ENCODE measurements around the gene GJD3. TPM values are rescaled to one million over a fixed set of nuclear protein-coding genes. Genes with fewer than 3 reads are reported as not detected.
"Not testable (repeated sequence)": the region's sequence is repeated elsewhere in the genome, so short reads cannot be mapped to it uniquely, and the experiment has no call there.

GJD3 gene, protein sequence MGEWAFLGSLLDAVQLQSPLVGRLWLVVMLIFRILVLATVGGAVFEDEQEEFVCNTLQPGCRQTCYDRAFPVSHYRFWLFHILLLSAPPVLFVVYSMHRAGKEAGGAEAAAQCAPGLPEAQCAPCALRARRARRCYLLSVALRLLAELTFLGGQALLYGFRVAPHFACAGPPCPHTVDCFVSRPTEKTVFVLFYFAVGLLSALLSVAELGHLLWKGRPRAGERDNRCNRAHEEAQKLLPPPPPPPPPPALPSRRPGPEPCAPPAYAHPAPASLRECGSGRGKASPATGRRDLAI
- 1 to 10 TPM in 1 of 4 donors, under 1 TPM in 1, not detected in 2; 0.32 to 1.1 TPM for polyA plus RNA-seq
- long read RNA-seq, donor 1: 0 reads
- long read RNA-seq, donor 2, partial matches to known transcripts: 0 of 1 reads
- long read RNA-seq, donor 2, other reads (novel, unspliced or antisense): 0 of 1 reads
- long read RNA-seq, donor 3: 0 reads
- long read RNA-seq, donor 4: 0 reads
- long read RNA-seq, donor 5: 0 reads
- long read RNA-seq, donor 6, partial matches to known transcripts: 0 of 1 reads
- long read RNA-seq, donor 6, other reads (novel, unspliced or antisense): 0 of 1 reads
- long read RNA-seq, donor 7, partial matches to known transcripts: 0 of 4 reads
- long read RNA-seq, donor 7, other reads (novel, unspliced or antisense): 0 of 4 reads
- long read RNA-seq, donor 8, partial matches to known transcripts: 0 of 2 reads
- long read RNA-seq, donor 8, other reads (novel, unspliced or antisense): 0 of 2 reads
- long read RNA-seq, donor 9: 0 reads
- long read RNA-seq, donor 10: 0 reads

GRCh38 chr17:40364121-40364861 lies at the start of gene GJD3:
Gene GJD3 (minus strand): TSS chr17:40364737. CDS start chr17:40363815, 922 bp downstream.
- Histone ChIP-seq H3K27ac (ENCODE audit: low read depth in 1 of 3, low read length in 2 of 3) (peak within 1 kb of the TSS in 1 of 3 donors; percentile 19), H3K36me3 (ENCODE audit: control insufficient read depth in 3 of 3, insufficient read depth in 2 of 3, low read depth in 1 of 3, low read length in 3 of 3) (no peaks in the 10 kb centered on the region), H3K4me3 (ENCODE audit: low read depth in 1 of 3, low read length in 3 of 3) (peak within 1 kb of the TSS in 2 of 3 donors; percentile 35 to 70), H3K9me3 (ENCODE audit: control insufficient read depth in 2 of 2, insufficient read depth in 1 of 2, low read depth in 1 of 2, low read length in 1 of 2) (no peaks in the 10 kb centered on the region), H3K4me1 (ENCODE audit: control insufficient read depth in 3 of 3, insufficient read depth in 2 of 3, low read depth in 1 of 3, low read length in 2 of 3) (peaks cover 0 to 14% (median 0%) of the 10 kb centered on the region in 3 donors), H3K27me3 (ENCODE audit: control insufficient read depth in 3 of 3, insufficient read depth in 3 of 3, low read length in 3 of 3) (peaks cover 0 to 40% (median 0%) of the 10 kb centered on the region in 3 donors)
- DNase-seq: peak in 1 of 2 donors; percentile 23
- no peak for FAIRE-seq
- 47 to 64% (median 51%) methylated on average over 22 of the region's 22 CpGs for WGBS, 3 donors

DNA sequence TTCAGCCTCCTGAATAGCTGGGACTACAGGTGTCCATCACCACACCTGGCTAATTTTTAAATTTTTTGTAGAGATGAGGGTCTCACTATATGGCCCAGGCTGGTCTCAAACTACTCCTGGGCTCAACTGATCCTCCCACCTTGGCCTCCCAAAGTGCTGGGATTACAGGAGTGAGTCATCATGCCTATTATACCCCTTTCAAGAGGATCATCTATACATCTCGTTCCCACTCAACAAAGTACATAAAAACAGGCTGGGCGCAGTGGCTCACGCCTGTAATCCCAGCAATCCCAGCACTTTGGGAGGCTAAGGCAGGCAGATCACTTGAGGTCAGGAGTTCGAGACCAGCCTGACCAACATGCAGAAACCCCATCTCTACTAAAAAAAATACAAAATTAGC lies 49.8 kb upstream of the GJD3 start:
- H3K4me3 ChIP-seq (ENCODE audit: low read depth in 1 of 3, low read length in 3 of 3); DNase-seq; H3K27me3 ChIP-seq (ENCODE audit: control insufficient read depth in 3 of 3, insufficient read depth in 3 of 3, low read length in 3 of 3); H3K36me3 ChIP-seq (ENCODE audit: control insufficient read depth in 3 of 3, insufficient read depth in 2 of 3, low read depth in 1 of 3, low read length in 3 of 3); H3K9me3 ChIP-seq (ENCODE audit: control insufficient read depth in 2 of 2, insufficient read depth in 1 of 2, low read depth in 1 of 2, low read length in 1 of 2); H3K4me1 ChIP-seq (ENCODE audit: control insufficient read depth in 3 of 3, insufficient read depth in 2 of 3, low read depth in 1 of 3, low read length in 2 of 3); H3K27ac ChIP-seq (ENCODE audit: low read depth in 1 of 3, low read length in 2 of 3); FAIRE-seq: not testable (repeated sequence)
- WGBS, 3 donors: 81 to 92% (median 89%) methylated on average over 4 of the region's 4 CpGs

DNA sequence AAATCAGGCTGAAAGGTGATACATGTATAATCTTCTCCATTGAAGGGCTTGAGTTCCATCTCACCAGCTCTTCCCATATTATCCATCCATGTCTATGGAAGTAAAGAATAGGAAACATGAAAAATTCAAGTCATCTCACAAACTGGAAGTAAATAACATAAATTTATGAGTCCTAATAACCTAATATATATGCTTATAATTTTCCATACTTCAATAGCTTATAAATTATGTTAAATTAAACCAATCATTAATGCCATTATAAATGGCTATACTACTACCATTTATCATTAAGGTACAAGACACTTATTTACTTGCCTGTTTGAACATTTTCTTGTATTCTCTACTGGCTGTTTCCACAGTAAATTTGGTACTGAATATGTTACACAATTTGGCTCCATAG lies 48.3 kb upstream of the GJD3 start:
- FAIRE-seq: no peak
- Histone ChIP-seq H3K4me1 (ENCODE audit: control insufficient read depth in 3 of 3, insufficient read depth in 2 of 3, low read depth in 1 of 3, low read length in 2 of 3) (peaks cover 0 to 5% (median 0%) of the 10 kb centered on the region in 3 donors), H3K27me3 (ENCODE audit: control insufficient read depth in 3 of 3, insufficient read depth in 3 of 3, low read length in 3 of 3) (no peaks in the 10 kb centered on the region), H3K4me3 (ENCODE audit: low read depth in 1 of 3, low read length in 3 of 3) (no peak overlapping the region), H3K27ac (ENCODE audit: low read depth in 1 of 3, low read length in 2 of 3) (no peak overlapping the region), H3K9me3 (ENCODE audit: control insufficient read depth in 2 of 2, insufficient read depth in 1 of 2, low read depth in 1 of 2, low read length in 1 of 2) (no peaks in the 10 kb centered on the region), H3K36me3 (ENCODE audit: control insufficient read depth in 3 of 3, insufficient read depth in 2 of 3, low read depth in 1 of 3, low read length in 3 of 3) (peaks cover 0 to 10% (median 2%) of the 10 kb centered on the region in 3 donors)
- DNase-seq: no peak

GRCh38 chr17:40411821-40412220 lies 47.3 kb upstream of the GJD3 start:
- no peak for DNase-seq
- Histone ChIP-seq H3K9me3 (ENCODE audit: control insufficient read depth in 2 of 2, insufficient read depth in 1 of 2, low read depth in 1 of 2, low read length in 1 of 2) (no peaks in the 10 kb centered on the region), H3K27ac (ENCODE audit: low read depth in 1 of 3, low read length in 2 of 3) (no peak overlapping the region), H3K27me3 (ENCODE audit: control insufficient read depth in 3 of 3, insufficient read depth in 3 of 3, low read length in 3 of 3) (no peaks in the 10 kb centered on the region), H3K36me3 (ENCODE audit: control insufficient read depth in 3 of 3, insufficient read depth in 2 of 3, low read depth in 1 of 3, low read length in 3 of 3) (peaks cover 0 to 10% (median 2%) of the 10 kb centered on the region in 3 donors), H3K4me1 (ENCODE audit: control insufficient read depth in 3 of 3, insufficient read depth in 2 of 3, low read depth in 1 of 3, low read length in 2 of 3) (peaks cover 0 to under 1% (median 0%) of the 10 kb centered on the region in 3 donors), H3K4me3 (ENCODE audit: low read depth in 1 of 3, low read length in 3 of 3) (no peak overlapping the region)
- FAIRE-seq: no peak
- WGBS, 3 donors: 97 to 99% (median 97%) methylated on average over 4 of the region's 4 CpGs

DNA sequence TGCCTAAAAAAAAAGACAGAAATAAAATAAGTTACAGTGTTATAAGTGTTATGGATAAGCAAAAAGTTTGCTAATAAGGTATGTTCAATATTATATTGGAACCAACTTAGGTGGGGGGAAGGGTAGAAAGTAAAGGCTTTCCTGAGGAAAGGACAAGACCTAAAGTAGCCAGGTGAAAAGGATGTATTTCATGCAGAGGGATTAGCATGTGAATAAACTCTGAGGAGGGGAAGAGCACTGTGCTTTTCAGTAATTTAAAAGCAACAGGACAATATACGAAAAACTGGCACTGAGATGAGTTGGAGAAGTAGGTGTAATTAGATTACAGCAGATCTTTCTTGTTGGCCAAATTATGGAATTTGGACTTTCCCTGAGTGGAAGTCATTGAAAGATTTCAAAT lies 45.5 kb upstream of the GJD3 start:
- Histone ChIP-seq H3K9me3 (ENCODE audit: control insufficient read depth in 2 of 2, insufficient read depth in 1 of 2, low read depth in 1 of 2, low read length in 1 of 2) (no peaks in the 10 kb centered on the region), H3K27me3 (ENCODE audit: control insufficient read depth in 3 of 3, insufficient read depth in 3 of 3, low read length in 3 of 3) (no peaks in the 10 kb centered on the region), H3K36me3 (ENCODE audit: control insufficient read depth in 3 of 3, insufficient read depth in 2 of 3, low read depth in 1 of 3, low read length in 3 of 3) (peaks cover 0 to 15% (median 2%) of the 10 kb centered on the region in 3 donors), H3K4me3 (ENCODE audit: low read depth in 1 of 3, low read length in 3 of 3) (no peak overlapping the region), H3K4me1 (ENCODE audit: control insufficient read depth in 3 of 3, insufficient read depth in 2 of 3, low read depth in 1 of 3, low read length in 2 of 3) (no peaks in the 10 kb centered on the region), H3K27ac (ENCODE audit: low read depth in 1 of 3, low read length in 2 of 3) (no peak overlapping the region)
- FAIRE-seq (no peak), DNase-seq (no peak)
- 86 to 97% (median 90%) methylated on average over 1 of the region's 1 CpG for WGBS, 3 donors

DNA sequence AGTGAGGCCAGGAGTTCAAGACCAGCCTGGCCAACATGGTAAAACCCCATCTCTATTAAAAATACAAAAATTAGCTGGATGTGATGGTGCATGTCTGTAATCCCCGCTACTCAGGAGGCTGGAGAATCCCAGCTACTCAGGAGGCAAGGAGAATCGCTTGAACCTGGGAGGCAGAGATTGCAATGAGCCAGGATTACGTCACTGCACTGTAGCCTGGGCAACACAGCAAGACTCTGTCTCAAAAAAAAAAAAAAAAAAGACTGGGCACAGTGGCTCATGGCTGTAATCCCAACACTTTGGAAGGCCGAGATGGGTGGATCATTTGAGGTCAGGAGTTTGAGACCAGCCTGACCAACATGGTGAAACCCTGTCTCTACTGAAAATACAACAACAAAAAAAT lies 45.0 kb upstream of the GJD3 start:
- not testable (repeated sequence) for FAIRE-seq; H3K27ac ChIP-seq (ENCODE audit: low read depth in 1 of 3, low read length in 2 of 3); H3K27me3 ChIP-seq (ENCODE audit: control insufficient read depth in 3 of 3, insufficient read depth in 3 of 3, low read length in 3 of 3); H3K4me1 ChIP-seq (ENCODE audit: control insufficient read depth in 3 of 3, insufficient read depth in 2 of 3, low read depth in 1 of 3, low read length in 2 of 3); DNase-seq; H3K4me3 ChIP-seq (ENCODE audit: low read depth in 1 of 3, low read length in 3 of 3); H3K9me3 ChIP-seq (ENCODE audit: control insufficient read depth in 2 of 2, insufficient read depth in 1 of 2, low read depth in 1 of 2, low read length in 1 of 2)
- 94 to 98% (median 94%) methylated on average over 4 of the region's 4 CpGs for WGBS, 3 donors
- peaks cover 0 to 19% (median 2%) of the 10 kb centered on the region in 3 donors for H3K36me3 ChIP-seq (ENCODE audit: control insufficient read depth in 3 of 3, insufficient read depth in 2 of 3, low read depth in 1 of 3, low read length in 3 of 3)

- FAIRE-seq: no peak
- Histone ChIP-seq H3K9me3 (ENCODE audit: control insufficient read depth in 2 of 2, insufficient read depth in 1 of 2, low read depth in 1 of 2, low read length in 1 of 2) (no peaks in the 10 kb centered on the region), H3K36me3 (ENCODE audit: control insufficient read depth in 3 of 3, insufficient read depth in 2 of 3, low read depth in 1 of 3, low read length in 3 of 3) (peaks cover 0 to 16% (median 2%) of the 10 kb centered on the region in 3 donors), H3K4me3 (ENCODE audit: low read depth in 1 of 3, low read length in 3 of 3) (no peak overlapping the region), H3K27me3 (ENCODE audit: control insufficient read depth in 3 of 3, insufficient read depth in 3 of 3, low read length in 3 of 3) (no peaks in the 10 kb centered on the region), H3K27ac (ENCODE audit: low read depth in 1 of 3, low read length in 2 of 3) (no peak overlapping the region), H3K4me1 (ENCODE audit: control insufficient read depth in 3 of 3, insufficient read depth in 2 of 3, low read depth in 1 of 3, low read length in 2 of 3) (no peaks in the 10 kb centered on the region)
- no peak for DNase-seq
- WGBS, 3 donors: 94 to 97% (median 95%) methylated on average over 3 of the region's 3 CpGs
Measured at GRCh38 chr17:40407460-40407859, 42.9 kb upstream of the GJD3 start.

DNA sequence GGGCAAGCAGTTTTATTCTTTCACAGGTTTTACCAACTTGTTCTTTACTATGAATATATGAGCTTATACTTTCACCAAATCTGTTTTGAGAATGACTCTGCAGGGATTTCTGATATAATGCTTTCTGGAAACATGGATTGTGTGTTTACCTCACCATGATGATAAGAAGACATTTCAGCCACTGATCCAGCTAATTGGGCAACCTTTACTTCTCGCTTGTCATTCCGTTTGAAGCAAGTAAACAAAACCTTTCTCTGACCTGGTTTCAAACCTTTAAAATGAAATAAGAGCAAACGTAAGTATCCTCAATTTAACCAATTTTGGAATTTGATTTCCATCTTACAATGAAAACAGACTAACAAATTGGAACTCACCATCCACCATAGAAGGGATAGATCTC lies 39.5 kb upstream of the GJD3 start:
- FAIRE-seq (no peak), DNase-seq (no peak)
- Histone ChIP-seq H3K36me3 (ENCODE audit: control insufficient read depth in 3 of 3, insufficient read depth in 2 of 3, low read depth in 1 of 3, low read length in 3 of 3) (peaks cover 0 to 12% (median 0%) of the 10 kb centered on the region in 3 donors), H3K27me3 (ENCODE audit: control insufficient read depth in 3 of 3, insufficient read depth in 3 of 3, low read length in 3 of 3) (no peaks in the 10 kb centered on the region), H3K9me3 (ENCODE audit: control insufficient read depth in 2 of 2, insufficient read depth in 1 of 2, low read depth in 1 of 2, low read length in 1 of 2) (no peaks in the 10 kb centered on the region), H3K27ac (ENCODE audit: low read depth in 1 of 3, low read length in 2 of 3) (no peak overlapping the region), H3K4me1 (ENCODE audit: control insufficient read depth in 3 of 3, insufficient read depth in 2 of 3, low read depth in 1 of 3, low read length in 2 of 3) (no peaks in the 10 kb centered on the region), H3K4me3 (ENCODE audit: low read depth in 1 of 3, low read length in 3 of 3) (no peak overlapping the region)
- 82 to 90% (median 82%) methylated on average over 3 of the region's 3 CpGs for WGBS, 3 donors
